K562 treated with DMSO at 1 percent for 48 hours (cell line): ENCODE data around the gene KLF7. TPM values are rescaled to one million over a fixed set of nuclear protein-coding genes. Genes with fewer than 3 reads are reported as not detected.

Experiments used
- total RNA-seq: library from RNA; unstranded; fragments of 300-600 nt; gene quantifications from 2 replicates; pipeline ENCODE4 v1.2.3, GENCODE V29; 2022; ENCODE audit warnings: low replicate concordance; ENCODE audit errors: extremely low read depth

KLF7 gene
- not detected in 2 replicates for total RNA-seq

GRCh38 chr2:207165121-207166038, at the start of gene KLF7:
Gene KLF7, minus strand, starts transcription at chr2:207165948. Its CDS starts 380 bp downstream, at chr2:207165568.

Other genes with a start within 250 kb of the KLF7 start
- not detected in 2 replicates for gene CPO, start 226.4 kb downstream of the KLF7 start, total RNA-seq